Activated CD8-positive, alpha-beta memory T cell treated with anti-CD3 and anti-CD28 coated beads for 48 hours (primary cell): ENCODE measurements around the gene PSD.
"Not testable (repeated sequence)": the region's sequence is repeated elsewhere in the genome, so short reads cannot be mapped to it uniquely, and the experiment has no call there.

Source experiments
- DNase-seq, 3 experiments: peaks; one replicate each; pipeline ENCODE4 v3.0.0-alpha.2; 2020; ENCODE audit warnings: low read depth in 2 of 3, low spot score in 2 of 3

The PSD gene

GRCh38 chr10:102418622-102419268, at the start of gene PSD:
Gene PSD (minus strand): TSS chr10:102418785. CDS start chr10:102417038, 1,747 bp downstream.
- no peak for DNase-seq

GRCh38 chr10:102467971-102468438, 49.4 kb upstream of the PSD start:
- DNase-seq: no peak

GRCh38 chr10:102467318-102467717, 48.7 kb upstream of the PSD start:
- DNase-seq: no peak

GRCh38 chr10:102465466-102465865, 46.9 kb upstream of the PSD start:
- DNase-seq: no peak

GRCh38 chr10:102463983-102464382, 45.4 kb upstream of the PSD start:
- DNase-seq: no peak

- DNase-seq: no peak
These were observed 44.0 kb upstream of the PSD start for GRCh38 chr10:102462512-102463054.

- DNase-seq: peak; percentile 75 to 85 (median 83)
These were observed 42.8 kb upstream of the PSD start for GRCh38 chr10:102461187-102462054.

GRCh38 chr10:102460836-102461186, 42.2 kb upstream of the PSD start:
- no peak for DNase-seq

- no peak for DNase-seq
These were observed 40.1 kb upstream of the PSD start for GRCh38 chr10:102458656-102459055.

- DNase-seq: no peak
These were observed 39.1 kb upstream of the PSD start for GRCh38 chr10:102457591-102458150.

- DNase-seq: no peak
These were observed 37.4 kb upstream of the PSD start for GRCh38 chr10:102455893-102456471.

GRCh38 chr10:102454662-102455487, 36.3 kb upstream of the PSD start:
- DNase-seq: not testable (repeated sequence)

- DNase-seq: no peak
These were observed 34.9 kb upstream of the PSD start for GRCh38 chr10:102453502-102453901.

- peak in 1 of 3 experiments; percentile 68 for DNase-seq
These were observed 34.2 kb upstream of the PSD start for GRCh38 chr10:102452672-102453340.

- no peak for DNase-seq
These were observed 32.8 kb upstream of the PSD start, which contains the start of gene C10orf95 for GRCh38 chr10:102451105-102451969. Gene C10orf95 (minus strand): TSS chr10:102451543. CDS start chr10:102451093, 450 bp downstream.

- peak in 2 of 3 experiments; percentile 54 to 78 for DNase-seq
These were observed 32.0 kb upstream of the PSD start for GRCh38 chr10:102450374-102451104.

- DNase-seq: no peak
These were observed 31.5 kb upstream of the PSD start for GRCh38 chr10:102450124-102450373.

- DNase-seq: peak in 1 of 3 experiments; percentile 54
These were observed 30.9 kb upstream of the PSD start for GRCh38 chr10:102449321-102450123.
